ENCODE data around the gene WBP2.

WBP2 gene

GRCh38 chr17:75847614-75848522, 7.3 kb downstream of the WBP2 start:
- no peak overlapping the region for H3K4me3 ChIP-seq (ENCODE audit: low read depth in 1 of 2, low read length in 2 of 2)
- H3K9ac ChIP-seq (ENCODE audit: low read depth, low read length) = no peak overlapping the region
- DNase-seq = no peak
- no peak overlapping the region for H3K27ac ChIP-seq (ENCODE audit: low read length)
- H4K20me1 ChIP-seq (ENCODE audit: insufficient read depth, low read length) = no peaks in the 10 kb centered on the region; the same call in 1 of the 2 replicates
- TF ChIP-seq EZH2 (IDR thresholded peaks at IDR 0.05; ENCODE audit: borderline replicate concordance, low read depth, low read length, severe bottlenecking) (no peak), CTCF (IDR thresholded peaks at IDR 0.05; ENCODE audit: borderline replicate concordance, extremely low read depth, low read length, poor library complexity, severe bottlenecking) (no peak)
- H3K4me1 ChIP-seq (ENCODE audit: insufficient read depth, low read length) = peaks cover 21% of the 10 kb centered on the region
- H3K9me3 ChIP-seq (ENCODE audit: insufficient read depth, low read length, severe bottlenecking) = no peaks in the 10 kb centered on the region
- no peak for ATAC-seq (ENCODE audit: insufficient read depth, low read depth)
- H3K36me3 ChIP-seq (ENCODE audit: insufficient read depth, low read length) = peaks cover 51% of the 10 kb centered on the region
- H3K27me3 ChIP-seq (ENCODE audit: insufficient read depth, low read length, poor library complexity) = no peaks in the 10 kb centered on the region
- H3K4me2 ChIP-seq (ENCODE audit: insufficient read depth, low read length) = no peak overlapping the region
- peaks cover 14% of the 10 kb centered on the region for H3K79me2 ChIP-seq (ENCODE audit: insufficient read depth, low read length)
- no peak overlapping the region for H2AFZ ChIP-seq (ENCODE audit: low read depth, low read length)

GRCh38 chr17:75846692-75847613, 8.2 kb downstream of the WBP2 start:
- H3K9ac ChIP-seq (ENCODE audit: low read depth, low read length) = no peak overlapping the region

GRCh38 chr17:75845933-75846691, 9.0 kb downstream of the WBP2 start:
- DNase-seq (no peak), ATAC-seq (ENCODE audit: insufficient read depth, low read depth) (no peak)
- Histone ChIP-seq H3K79me2 (ENCODE audit: insufficient read depth, low read length) (peaks cover 18% of the 10 kb centered on the region), H4K20me1 (ENCODE audit: insufficient read depth, low read length) (no peaks in the 10 kb centered on the region; the same call in 1 of the 2 replicates), H3K4me3 (ENCODE audit: low read depth in 1 of 2, low read length in 2 of 2) (no peak overlapping the region), H3K9ac (ENCODE audit: low read depth, low read length) (no peak overlapping the region), H3K9me3 (ENCODE audit: insufficient read depth, low read length, severe bottlenecking) (no peaks in the 10 kb centered on the region), H2AFZ (ENCODE audit: low read depth, low read length) (no peak overlapping the region), H3K27ac (ENCODE audit: low read length) (no peak overlapping the region), H3K4me2 (ENCODE audit: insufficient read depth, low read length) (no peak overlapping the region), H3K4me1 (ENCODE audit: insufficient read depth, low read length) (peaks cover 29% of the 10 kb centered on the region), H3K27me3 (ENCODE audit: insufficient read depth, low read length, poor library complexity) (no peaks in the 10 kb centered on the region), H3K36me3 (ENCODE audit: insufficient read depth, low read length) (peaks cover 48% of the 10 kb centered on the region)
- no peak for TF ChIP-seq CTCF (IDR thresholded peaks at IDR 0.05; ENCODE audit: borderline replicate concordance, extremely low read depth, low read length, poor library complexity, severe bottlenecking)
- TF ChIP-seq EZH2 (IDR thresholded peaks at IDR 0.05; ENCODE audit: borderline replicate concordance, low read depth, low read length, severe bottlenecking) = no peak

More at GRCh38 chr17:75846692-75847613, 8.2 kb downstream of the WBP2 start:
- no peak overlapping the region for H3K27ac ChIP-seq (ENCODE audit: low read length)
- no peak overlapping the region for H3K4me2 ChIP-seq (ENCODE audit: insufficient read depth, low read length)
- no peaks in the 10 kb centered on the region; the same call in 1 of the 2 replicates for H4K20me1 ChIP-seq (ENCODE audit: insufficient read depth, low read length)
- ATAC-seq (ENCODE audit: insufficient read depth, low read depth) (no peak), DNase-seq (no peak)
- peaks cover 54% of the 10 kb centered on the region for H3K36me3 ChIP-seq (ENCODE audit: insufficient read depth, low read length)
- no peak overlapping the region for H3K4me3 ChIP-seq (ENCODE audit: low read depth in 1 of 2, low read length in 2 of 2)
- no peaks in the 10 kb centered on the region for H3K9me3 ChIP-seq (ENCODE audit: insufficient read depth, low read length, severe bottlenecking)
- H3K79me2 ChIP-seq (ENCODE audit: insufficient read depth, low read length) = peaks cover 18% of the 10 kb centered on the region
- peaks cover 29% of the 10 kb centered on the region for H3K4me1 ChIP-seq (ENCODE audit: insufficient read depth, low read length)
- TF ChIP-seq CTCF (IDR thresholded peaks at IDR 0.05; ENCODE audit: borderline replicate concordance, extremely low read depth, low read length, poor library complexity, severe bottlenecking) = no peak
- TF ChIP-seq EZH2 (IDR thresholded peaks at IDR 0.05; ENCODE audit: borderline replicate concordance, low read depth, low read length, severe bottlenecking) = no peak
- H2AFZ ChIP-seq (ENCODE audit: low read depth, low read length) = no peak overlapping the region
- no peaks in the 10 kb centered on the region for H3K27me3 ChIP-seq (ENCODE audit: insufficient read depth, low read length, poor library complexity)
